Gastroesophageal sphincter (tissue), 4 donors: Measurements from ENCODE around the gene PWWP2B. TPM values are rescaled to one million over a fixed set of nuclear protein-coding genes. Genes with fewer than 3 reads are reported as not detected.

Experiments
- ATAC-seq: fragments of 150-250 bp; one replicate; pipeline ENCODE4 v1.9.1; 2016; ENCODE audit warnings: mild to moderate bottlenecking, moderate library complexity
- H3K27ac ChIP-seq, 4 donors: fragments of 200-600 bp; sonication (generic) in 3 of 4; 1 replicate in 3 of 4; 2 replicates in 1 of 4; pipeline ENCODE4 v1.5.1; 2016 to 2019
- H3K27me3 ChIP-seq: fragments of 200-600 bp; sonication (generic); one replicate; pipeline ENCODE4 v1.5.1; 2019
- H3K36me3 ChIP-seq, 2 donors: fragments of 200-600 bp; sonication (generic); one replicate each; pipeline ENCODE4 v1.5.1; 2019; ENCODE audit warnings: control low read depth in 1 of 2
- H3K4me1 ChIP-seq, 3 donors: fragments of 200-600 bp; sonication (generic); 1 replicate in 2 of 3; 2 replicates in 1 of 3; pipeline ENCODE4 v1.5.1; 2016 to 2019; ENCODE audit warnings: control low read depth in 2 of 3
- H3K4me3 ChIP-seq, 2 donors: fragments of 200-600 bp; sonication (generic); one replicate each; pipeline ENCODE4 v1.5.1; 2019; ENCODE audit warnings: mild to moderate bottlenecking in 1 of 2, moderate library complexity in 1 of 2
- H3K9me3 ChIP-seq, 3 donors: fragments of 200-600 bp; sonication (generic); one replicate each; pipeline ENCODE4 v1.5.1; 2017 to 2019; ENCODE audit warnings: control low read depth in 2 of 3
- EP300 ChIP-seq: sonication (generic); formaldehyde crosslinking; IDR thresholded peaks from one replicate; pipeline ENCODE4 v1.6.1; 2017; ENCODE audit warnings: antibody characterized with exemption, mild to moderate bottlenecking
- POLR2A ChIP-seq, 2 donors: fragments of 450-650 bp; IDR thresholded peaks; one replicate each; pipeline ENCODE4 v1.6.1; 2017; ENCODE audit warnings: antibody characterized with exemption in 2 of 2, mild to moderate bottlenecking in 2 of 2, moderate library complexity in 1 of 2
- POLR2AphosphoS5 ChIP-seq: sonication (generic); formaldehyde crosslinking; IDR thresholded peaks from one replicate; pipeline ENCODE4 v1.6.1; 2017; ENCODE audit warnings: antibody characterized with exemption
- WGBS, 2 donors: methylation state at CpG; one replicate each; pipeline ENCODE4 v1.1.5; 2018; ENCODE audit warnings: low coverage in 1 of 2; 5-methylcytosine and 5-hydroxymethylcytosine counted together
- total RNA-seq, 4 donors: library from RNA; depleted of rRNA; stranded (reverse); fragments of >200 nt; gene quantifications; one replicate each; pipeline ENCODE4 v1.1.0, GENCODE V29; 2016
- TF ChIP-seq, protein P1 (sequence below), 4 experiments: fragments of 200-600 bp in 2 of 4; fragments of 450-650 bp in 2 of 4; sonication (generic) in 1 of 4; IDR thresholded peaks; one replicate each; pipeline ENCODE4 v1.5.1; 2017 to 2019; ENCODE audit warnings: antibody characterized with exemption in 4 of 4, mild to moderate bottlenecking in 2 of 4, moderate library complexity in 2 of 4

PWWP2B gene
- total RNA-seq, 4 donors from 2014 or later = 11.3 to 17.1 (median 14.8) TPM

- no peak for ATAC-seq
- no CpG with 5 or more reads among the region's 9 CpGs for WGBS, 2 donors
Measured at GRCh38 chr10:132400041-132400546, 3.1 kb downstream of the PWWP2B start.

DNA sequence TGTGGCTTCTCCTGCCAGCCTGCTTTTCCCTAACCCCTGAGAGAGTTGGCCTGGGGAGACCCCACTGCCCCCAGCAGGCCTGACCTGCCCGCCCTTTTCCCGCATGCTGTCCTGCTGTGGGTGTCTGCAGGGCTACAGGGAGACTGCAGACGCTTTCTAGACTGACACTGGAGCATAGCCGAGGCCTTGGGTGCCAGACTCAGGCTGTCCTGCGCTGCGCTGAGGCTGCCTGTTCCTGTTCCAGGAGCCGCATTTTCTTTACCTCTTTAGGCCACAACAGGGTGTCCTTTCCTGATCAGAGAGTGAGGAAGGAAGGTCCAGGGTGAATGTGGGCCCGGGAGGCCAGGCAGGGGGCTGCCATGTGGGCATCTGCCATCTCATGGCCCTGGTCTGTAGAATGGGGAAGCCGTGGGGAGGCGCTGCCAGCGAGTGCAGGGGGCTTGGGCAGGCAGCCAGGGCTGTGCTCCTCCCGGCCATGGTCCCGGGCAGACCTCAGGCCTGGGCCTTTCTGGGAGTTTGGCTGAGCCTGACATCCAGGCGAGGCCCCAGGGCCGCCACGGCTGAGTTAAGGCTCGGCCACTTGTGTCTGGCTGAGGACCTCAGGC lies 3.6 kb downstream of the PWWP2B start:
- WGBS, 2 donors = 46% methylated on average over 7 of the region's 17 CpGs; no CpG with 5 or more reads in 1 of the 2 donors
- peaks cover 0 to 25% of the 10 kb centered on the region in 2 donors for H3K36me3 ChIP-seq
- peaks cover 0 to 67% (median 19%) of the 10 kb centered on the region in 3 donors for H3K4me1 ChIP-seq
- H3K4me3 ChIP-seq = no peak overlapping the region
- no peaks in the 10 kb centered on the region for H3K27me3 ChIP-seq
- peak overlapping the region in 3 of 4 donors; percentile 54 to 65 (median 55) for H3K27ac ChIP-seq
- H3K9me3 ChIP-seq = no peaks in the 10 kb centered on the region
- TF ChIP-seq POLR2A (IDR thresholded peaks at IDR 0.05) (no peak), POLR2AphosphoS5 (no peak), EP300 (no peak)
- TF ChIP-seq, protein P1, sequence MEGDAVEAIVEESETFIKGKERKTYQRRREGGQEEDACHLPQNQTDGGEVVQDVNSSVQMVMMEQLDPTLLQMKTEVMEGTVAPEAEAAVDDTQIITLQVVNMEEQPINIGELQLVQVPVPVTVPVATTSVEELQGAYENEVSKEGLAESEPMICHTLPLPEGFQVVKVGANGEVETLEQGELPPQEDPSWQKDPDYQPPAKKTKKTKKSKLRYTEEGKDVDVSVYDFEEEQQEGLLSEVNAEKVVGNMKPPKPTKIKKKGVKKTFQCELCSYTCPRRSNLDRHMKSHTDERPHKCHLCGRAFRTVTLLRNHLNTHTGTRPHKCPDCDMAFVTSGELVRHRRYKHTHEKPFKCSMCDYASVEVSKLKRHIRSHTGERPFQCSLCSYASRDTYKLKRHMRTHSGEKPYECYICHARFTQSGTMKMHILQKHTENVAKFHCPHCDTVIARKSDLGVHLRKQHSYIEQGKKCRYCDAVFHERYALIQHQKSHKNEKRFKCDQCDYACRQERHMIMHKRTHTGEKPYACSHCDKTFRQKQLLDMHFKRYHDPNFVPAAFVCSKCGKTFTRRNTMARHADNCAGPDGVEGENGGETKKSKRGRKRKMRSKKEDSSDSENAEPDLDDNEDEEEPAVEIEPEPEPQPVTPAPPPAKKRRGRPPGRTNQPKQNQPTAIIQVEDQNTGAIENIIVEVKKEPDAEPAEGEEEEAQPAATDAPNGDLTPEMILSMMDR (IDR thresholded peaks at IDR 0.05) = no peak
- ATAC-seq = no peak

More at GRCh38 chr10:132400041-132400546, 3.1 kb downstream of the PWWP2B start:
- Histone ChIP-seq H3K9me3 (no peaks in the 10 kb centered on the region), H3K4me1 (peaks cover 0 to 73% (median 19%) of the 10 kb centered on the region in 3 donors), H3K36me3 (peaks cover 0 to 20% of the 10 kb centered on the region in 2 donors), H3K27me3 (no peaks in the 10 kb centered on the region), H3K27ac (peak overlapping the region in 3 of 4 donors; percentile 54 to 65 (median 55)), H3K4me3 (no peak overlapping the region)
- TF ChIP-seq, protein P1 (IDR thresholded peaks at IDR 0.05) = no peak

GRCh38 chr10:132401401-132402118 lies 4.6 kb downstream of the PWWP2B start:
- H3K36me3 ChIP-seq = peaks cover 0 to 35% of the 10 kb centered on the region in 2 donors
- H3K4me3 ChIP-seq = no peak overlapping the region

GRCh38 chr10:132402781-132403241 lies 5.8 kb downstream of the PWWP2B start:
- WGBS, 2 donors = no CpG with 5 or more reads among the region's 24 CpGs
- TF ChIP-seq, protein P1 (IDR thresholded peaks at IDR 0.05) = no peak
- TF ChIP-seq POLR2AphosphoS5 (no peak), POLR2A (IDR thresholded peaks at IDR 0.05) (no peak), EP300 (no peak)
- Histone ChIP-seq H3K27ac (no peak overlapping the region), H3K9me3 (no peaks in the 10 kb centered on the region), H3K4me1 (peaks cover 0 to 69% (median 25%) of the 10 kb centered on the region in 3 donors), H3K27me3 (no peaks in the 10 kb centered on the region), H3K36me3 (peaks cover 0 to 36% of the 10 kb centered on the region in 2 donors), H3K4me3 (no peak overlapping the region)
- no peak for ATAC-seq

More at GRCh38 chr10:132401401-132402118, 4.6 kb downstream of the PWWP2B start:
- Histone ChIP-seq H3K9me3 (no peaks in the 10 kb centered on the region), H3K27ac (peak overlapping the region in 3 of 4 donors; percentile 27 to 65 (median 54)), H3K4me1 (peaks cover 0 to 61% (median 19%) of the 10 kb centered on the region in 3 donors), H3K27me3 (no peaks in the 10 kb centered on the region)
- ATAC-seq = no peak
- TF ChIP-seq, protein P1 (IDR thresholded peaks at IDR 0.05) = no peak
- TF ChIP-seq EP300 = no peak
- TF ChIP-seq POLR2AphosphoS5 = no peak
- no peak for TF ChIP-seq POLR2A (IDR thresholded peaks at IDR 0.05)
- 100% methylated on average over 1 of the region's 20 CpGs; no CpG with 5 or more reads in 1 of the 2 donors for WGBS, 2 donors
